ENCODE data around the gene CACFD1.

The CACFD1 gene

DNA sequence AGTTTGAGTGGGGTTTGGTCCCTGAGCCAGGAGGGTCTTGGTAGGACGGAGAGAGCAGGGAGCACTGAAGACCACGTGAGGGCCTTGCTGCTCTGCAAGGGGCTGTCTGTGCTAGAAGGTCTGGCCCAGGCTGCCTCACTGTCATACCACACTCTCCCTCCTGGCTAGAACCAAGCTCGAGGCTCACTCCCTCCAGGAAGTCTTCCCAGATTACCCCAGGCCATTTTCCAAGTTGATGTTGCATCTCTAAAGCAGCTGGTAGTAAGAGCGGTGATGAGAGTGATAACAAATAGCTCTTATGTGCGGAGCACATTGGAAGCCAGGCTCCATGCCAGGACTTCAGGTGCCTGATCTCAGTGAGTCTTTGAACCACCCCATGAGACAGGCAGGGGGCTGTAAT, 58.4 kb downstream of the CACFD1 start:
- no peak for DNase-seq (ENCODE audit: low read depth)

DNA sequence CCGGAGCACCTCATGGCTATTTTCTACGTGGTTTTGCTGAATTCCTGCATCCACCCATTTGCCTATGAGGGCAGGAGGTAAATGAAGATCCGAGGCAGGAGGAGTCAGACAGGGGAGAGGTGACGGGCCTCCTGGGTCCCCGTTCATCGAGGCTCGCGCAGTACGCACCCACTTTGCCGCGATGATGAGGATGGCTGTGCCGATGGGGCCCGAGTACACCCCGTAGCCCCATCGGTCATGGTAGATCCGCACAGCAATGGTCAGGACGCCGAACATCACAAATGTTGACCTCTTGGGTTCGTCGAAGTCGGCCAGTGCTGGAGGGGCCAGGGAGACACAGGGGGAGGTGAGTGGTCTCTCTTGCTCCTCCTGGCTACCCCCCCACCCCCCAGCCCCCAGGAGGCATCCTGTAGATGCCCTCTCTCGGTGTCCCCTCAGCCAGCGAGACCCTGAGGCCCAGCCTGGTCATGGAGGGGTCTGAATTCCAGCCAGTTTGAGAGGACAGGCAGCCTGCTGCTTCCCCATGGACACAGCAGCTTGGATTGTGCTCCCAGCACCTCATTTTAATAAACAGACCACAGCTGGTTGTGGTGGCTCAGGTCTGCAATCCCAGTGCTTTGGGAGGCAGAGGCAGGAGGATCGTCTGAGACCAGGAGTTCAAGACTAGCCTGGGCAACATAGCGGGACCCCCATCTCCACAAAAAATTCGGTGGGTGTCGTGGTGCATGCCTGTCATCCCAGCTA, 59.1 kb downstream of the CACFD1 start:
- DNase-seq (ENCODE audit: low read depth): no peak

- peak; percentile 43 for DNase-seq (ENCODE audit: low read depth)
Observed at GRCh38 chr9:133519693-133520092, 59.9 kb downstream of the CACFD1 start.

DNA sequence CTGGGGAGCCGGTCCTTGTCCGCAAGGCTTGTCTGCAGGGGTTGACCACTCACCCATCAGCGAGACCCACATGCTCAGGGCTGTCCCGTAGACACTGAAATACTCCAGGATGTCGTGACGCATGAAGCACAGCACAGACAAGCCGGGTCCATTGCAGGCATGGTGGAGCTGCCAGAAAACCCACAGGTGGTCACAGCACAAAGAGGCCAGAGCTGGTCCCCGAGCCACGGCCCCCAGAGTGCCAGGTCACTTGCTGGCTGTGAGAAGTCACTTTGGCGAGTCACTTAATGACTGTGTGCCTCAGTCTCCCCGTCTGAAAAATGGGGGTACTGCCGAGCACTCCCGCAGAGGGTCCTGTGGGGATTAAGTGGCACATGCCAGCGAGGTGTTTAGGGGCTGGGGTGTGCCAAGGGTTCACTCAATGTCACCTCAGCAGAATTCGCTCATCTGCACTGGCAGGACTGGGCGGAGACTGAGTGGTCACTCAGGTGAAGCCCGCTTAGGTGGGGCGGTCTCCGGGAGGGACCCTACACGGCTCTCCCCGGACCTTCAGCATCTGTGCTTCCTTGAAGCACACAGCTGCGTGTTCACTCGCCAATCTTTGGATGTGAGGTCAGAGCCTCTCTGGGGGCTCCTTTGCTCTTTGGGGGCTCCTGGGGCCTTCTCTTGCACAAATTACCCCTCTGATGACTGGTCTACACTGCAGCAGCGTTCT, 60.5 kb downstream of the CACFD1 start:
- no peak for DNase-seq (ENCODE audit: low read depth)
